ENCODE measurements around the gene SLC8A3. TPM values are rescaled to one million over a fixed set of nuclear protein-coding genes. Genes with fewer than 3 reads are reported as not detected.
"Not testable (repeated sequence)": the region's sequence is repeated elsewhere in the genome, so short reads cannot be mapped to it uniquely, and the experiment has no call there.

SLC8A3 gene
- 1 to 10 TPM in 2 of 4 donors, under 1 TPM in 2; 0.34 to 1.6 (median 0.73) TPM for total RNA-seq

GRCh38 chr14:70188659-70189455 is at the start of gene SLC8A3:
Gene SLC8A3 (minus strand): TSS chr14:70188951. CDS start chr14:70168422, 20,529 bp downstream.
- intact Hi-C loops (cut with DNase I; ENCODE audit: low total_unique reads), result no loop called here
- TF ChIP-seq POLR2A (IDR thresholded peaks at IDR 0.05) (no peak), CTCF (IDR thresholded peaks at IDR 0.05) (no peak)
- H3K4me3 ChIP-seq (ENCODE audit: low read depth, poor library complexity, severe bottlenecking), result peak within 1 kb of the TSS; percentile 12
- no peak for DNase-seq (ENCODE audit: low spot score in 2 of 2)
- 0 to 1% methylated on average over 42 to 55 of the region's 83 CpGs for WGBS, 2 donors

- TF ChIP-seq POLR2A (IDR thresholded peaks at IDR 0.05) (no peak), CTCF (IDR thresholded peaks at IDR 0.05) (no peak)
- DNase-seq (ENCODE audit: low spot score in 2 of 2), result no peak
- WGBS, 2 donors, result 61 to 65% methylated on average over 3 of the region's 3 CpGs
- intact Hi-C loops (cut with DNase I; ENCODE audit: low total_unique reads), result no loop called here
- H3K4me3 ChIP-seq (ENCODE audit: low read depth, poor library complexity, severe bottlenecking), result no peak overlapping the region
Observed at GRCh38 chr14:70237710-70238109, 49.0 kb upstream of the SLC8A3 start.

GRCh38 chr14:70234066-70234950 is 45.6 kb upstream of the SLC8A3 start:
- intact Hi-C loops (cut with DNase I; ENCODE audit: low total_unique reads), result no loop called here
- 84 to 87% methylated on average over 31 to 53 of the region's 61 CpGs for WGBS, 2 donors
- DNase-seq (ENCODE audit: low spot score in 2 of 2), result no peak
- H3K4me3 ChIP-seq (ENCODE audit: low read depth, poor library complexity, severe bottlenecking), result no peak overlapping the region
- TF ChIP-seq CTCF (IDR thresholded peaks at IDR 0.05) (no peak), POLR2A (IDR thresholded peaks at IDR 0.05) (no peak)

- WGBS, 2 donors, result 82 to 87% methylated on average over 14 of the region's 14 CpGs
- DNase-seq (ENCODE audit: low spot score in 2 of 2); intact Hi-C loops (cut with DNase I; ENCODE audit: low total_unique reads); H3K4me3 ChIP-seq (ENCODE audit: low read depth, poor library complexity, severe bottlenecking): not testable (repeated sequence)
Observed at GRCh38 chr14:70231756-70232544, 43.2 kb upstream of the SLC8A3 start.

- WGBS, 2 donors, result 72 to 82% methylated on average over 7 to 8 of the region's 9 CpGs
- H3K4me3 ChIP-seq (ENCODE audit: low read depth, poor library complexity, severe bottlenecking); intact Hi-C loops (cut with DNase I; ENCODE audit: low total_unique reads); DNase-seq (ENCODE audit: low spot score in 2 of 2): not testable (repeated sequence)
Observed at GRCh38 chr14:70229877-70230640, 41.3 kb upstream of the SLC8A3 start.

GRCh38 chr14:70213721-70214282 is 25.1 kb upstream of the SLC8A3 start:
- no peak overlapping the region for H3K4me3 ChIP-seq (ENCODE audit: low read depth, poor library complexity, severe bottlenecking)
- 28 to 49% methylated on average over 3 of the region's 3 CpGs for WGBS, 2 donors
- TF ChIP-seq POLR2A (IDR thresholded peaks at IDR 0.05), result no peak
- intact Hi-C loops (cut with DNase I; ENCODE audit: low total_unique reads), result no loop called here
- DNase-seq (ENCODE audit: low spot score in 2 of 2), result no peak
